Keratinocyte (primary cell): ENCODE results near the gene ESRRB.

Experiments
- CTCF ChIP-seq, 3 experiments: IDR thresholded peaks in 1 of 3; conservative IDR thresholded peaks in 1 of 3; optimal IDR thresholded peaks in 1 of 3; 2 replicates in 2 of 3; 3 replicates in 1 of 3; pipeline versions ENCODE3 to v1.5.1; 2011; ENCODE audit warnings: low read length in 3 of 3, mild to moderate bottlenecking in 3 of 3, moderate library complexity in 2 of 3, control low read depth in 1 of 3, inconsistent platforms in 1 of 3; ENCODE audit not compliant: insufficient read depth in 2 of 3; ENCODE audit errors: extremely low read depth in 1 of 3
- EZH2 ChIP-seq: IDR thresholded peaks from one replicate; pipeline ENCODE4 v1.6.1; 2012; ENCODE audit warnings: inconsistent platforms, mild to moderate bottlenecking, low read length, moderate library complexity

DNA sequence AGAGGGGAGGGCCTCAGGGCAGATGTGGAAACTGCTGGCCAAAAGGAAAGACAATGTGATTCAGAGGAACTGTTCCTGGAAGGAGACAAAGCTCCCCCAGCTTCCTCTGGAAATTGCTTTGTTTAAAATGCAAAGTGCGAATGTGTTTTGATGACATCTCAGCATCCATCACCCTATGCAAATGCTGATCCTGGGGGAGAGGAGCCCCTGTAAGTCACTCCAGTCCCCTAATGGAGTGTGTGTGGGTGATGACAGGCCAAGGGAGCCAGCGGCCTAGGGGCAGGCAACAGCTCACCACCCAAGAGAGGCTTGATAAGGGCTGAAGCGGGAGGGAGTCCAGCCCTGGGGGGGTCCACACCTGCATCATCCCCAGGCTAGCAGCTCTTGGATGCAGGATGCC is 134.2 kb downstream of the ESRRB start:
- TF ChIP-seq CTCF (optimal IDR thresholded peaks at IDR 0.05 in 1 of 3, IDR thresholded peaks at IDR 0.05 in 1 of 3, conservative IDR thresholded peaks at IDR 0.05 in 1 of 3; ENCODE audit: extremely low read depth in 1 of 3, insufficient read depth in 2 of 3, low read length in 3 of 3) (no peak), EZH2 (no peak)
